SIG-M5 treated with dmso at 0.1 percent for 504 hours (cell line): Measurements from ENCODE around the gene HAP1.
"Not testable (repeated sequence)": the region's sequence is repeated elsewhere in the genome, so short reads cannot be mapped to it uniquely, and the experiment has no call there.

Experiments
- DNase-seq: peaks from one replicate; lab custom pipeline; 2025; ENCODE audit not compliant: unreplicated experiment; lab: John Stamatoyannopoulos, UW

Gene HAP1, protein sequence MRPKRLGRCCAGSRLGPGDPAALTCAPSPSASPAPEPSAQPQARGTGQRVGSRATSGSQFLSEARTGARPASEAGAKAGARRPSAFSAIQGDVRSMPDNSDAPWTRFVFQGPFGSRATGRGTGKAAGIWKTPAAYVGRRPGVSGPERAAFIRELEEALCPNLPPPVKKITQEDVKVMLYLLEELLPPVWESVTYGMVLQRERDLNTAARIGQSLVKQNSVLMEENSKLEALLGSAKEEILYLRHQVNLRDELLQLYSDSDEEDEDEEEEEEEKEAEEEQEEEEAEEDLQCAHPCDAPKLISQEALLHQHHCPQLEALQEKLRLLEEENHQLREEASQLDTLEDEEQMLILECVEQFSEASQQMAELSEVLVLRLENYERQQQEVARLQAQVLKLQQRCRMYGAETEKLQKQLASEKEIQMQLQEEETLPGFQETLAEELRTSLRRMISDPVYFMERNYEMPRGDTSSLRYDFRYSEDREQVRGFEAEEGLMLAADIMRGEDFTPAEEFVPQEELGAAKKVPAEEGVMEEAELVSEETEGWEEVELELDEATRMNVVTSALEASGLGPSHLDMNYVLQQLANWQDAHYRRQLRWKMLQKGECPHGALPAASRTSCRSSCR

DNA sequence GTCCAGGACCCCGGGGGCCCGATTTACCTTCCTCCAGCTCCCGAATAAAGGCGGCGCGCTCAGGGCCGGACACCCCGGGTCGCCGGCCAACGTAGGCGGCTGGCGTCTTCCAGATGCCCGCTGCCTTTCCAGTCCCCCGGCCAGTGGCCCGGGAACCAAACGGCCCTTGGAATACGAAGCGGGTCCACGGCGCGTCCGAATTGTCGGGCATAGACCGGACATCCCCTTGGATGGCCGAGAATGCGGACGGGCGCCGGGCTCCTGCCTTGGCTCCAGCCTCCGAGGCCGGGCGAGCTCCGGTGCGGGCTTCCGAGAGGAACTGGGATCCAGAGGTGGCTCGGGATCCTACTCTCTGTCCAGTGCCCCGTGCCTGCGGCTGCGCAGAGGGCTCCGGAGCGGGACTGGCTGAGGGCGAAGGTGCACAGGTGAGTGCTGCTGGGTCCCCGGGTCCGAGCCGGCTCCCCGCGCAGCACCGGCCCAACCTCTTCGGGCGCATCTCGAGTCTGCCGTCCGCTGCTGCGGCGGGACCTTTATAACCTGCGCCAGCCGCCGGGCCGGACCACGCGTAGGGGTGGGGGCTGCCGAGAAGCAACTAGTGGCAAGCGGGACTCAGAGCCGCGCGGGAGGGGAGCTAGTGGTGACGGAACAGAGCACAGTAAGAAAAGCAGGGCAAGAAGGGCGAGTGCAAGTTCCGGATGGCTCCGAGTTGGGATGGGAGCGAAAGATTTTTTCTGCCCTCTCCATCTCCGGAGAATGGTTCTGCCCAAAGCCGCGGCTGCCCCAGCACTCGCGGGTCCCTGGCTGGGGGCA lies at the start of gene HAP1:
Gene HAP1 (minus strand): TSS at position 505 of the 810 bp plus-strand sequence. CDS start 9 bp downstream, at position 496.
- DNase-seq, result no peak

DNA sequence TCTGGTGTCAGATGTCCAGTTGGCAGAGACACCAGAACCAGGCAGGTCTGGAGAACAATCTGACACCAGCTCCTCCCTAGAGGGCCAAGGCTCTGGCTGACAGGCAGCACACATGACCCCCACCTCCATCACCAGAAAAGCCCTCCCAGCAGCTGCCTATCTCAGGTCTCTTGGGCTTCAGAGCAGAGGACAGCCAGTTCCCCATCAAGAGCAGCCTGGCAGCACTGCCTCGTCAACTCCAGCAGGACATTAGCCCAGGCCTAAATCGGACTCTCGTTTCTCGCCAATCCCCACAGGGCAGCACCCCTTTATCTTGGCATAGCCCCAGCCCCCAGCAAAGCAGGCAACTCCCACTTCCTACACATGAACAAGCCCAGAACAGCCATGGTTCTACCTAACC lies 47.7 kb upstream of the HAP1 start:
- no peak for DNase-seq

DNA sequence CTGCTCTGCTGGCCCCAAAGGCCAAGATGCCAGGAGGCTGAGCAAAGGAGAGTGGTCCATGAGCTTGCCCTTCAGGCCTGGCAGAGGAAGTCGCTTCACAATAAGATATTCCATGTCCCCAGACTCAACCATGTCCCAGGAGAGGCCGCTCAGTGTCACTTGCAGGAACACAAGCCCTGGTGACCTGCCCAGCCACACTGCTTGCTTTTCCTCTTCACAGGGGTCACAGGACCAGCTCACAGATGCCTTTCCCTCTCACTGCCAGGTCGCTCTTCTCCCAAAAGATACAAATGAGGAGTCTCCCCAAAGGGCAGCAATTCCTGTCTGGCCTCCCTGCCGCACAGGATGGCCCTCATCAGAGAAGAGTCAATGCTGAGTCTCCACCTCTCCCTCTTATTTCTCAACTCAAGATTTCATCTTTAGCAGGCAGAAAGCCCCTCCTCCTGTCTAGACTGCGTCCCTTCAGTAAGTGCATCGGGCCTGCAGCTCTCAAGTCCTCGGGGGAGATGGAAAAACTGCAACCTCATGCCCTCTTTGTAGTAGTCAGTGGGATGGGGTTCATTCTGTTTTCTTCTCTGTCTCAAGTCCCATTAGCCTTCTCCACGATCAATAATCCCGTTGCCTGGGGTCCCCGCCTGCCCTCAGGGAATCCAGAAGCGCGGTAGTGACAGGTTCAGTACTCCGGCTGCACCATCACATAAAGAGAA lies 47.1 kb upstream of the HAP1 start:
- DNase-seq, result no peak

DNA sequence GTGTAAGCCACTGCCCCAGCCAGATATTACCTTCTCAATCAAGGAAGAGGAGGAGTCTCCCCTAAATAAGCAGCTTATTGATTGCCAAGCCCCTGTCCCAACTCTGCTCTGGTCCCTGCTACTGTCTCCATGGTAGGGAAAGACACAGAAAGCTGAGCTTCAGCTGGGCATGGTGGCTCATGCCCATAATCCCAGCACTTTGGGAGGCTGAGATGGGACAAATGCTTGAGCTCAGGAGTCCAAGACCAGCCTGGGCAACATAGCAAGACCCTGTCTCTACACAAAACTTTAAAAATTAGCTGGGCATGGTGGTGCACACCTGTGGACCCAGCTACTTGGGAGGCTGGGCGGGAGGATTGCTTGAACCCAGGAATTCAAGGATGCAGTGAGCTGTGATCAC lies 45.5 kb upstream of the HAP1 start:
- no peak for DNase-seq

- DNase-seq, result no peak
Observed at GRCh38 chr17:41777574-41778188, 43.2 kb upstream of the HAP1 start.

- DNase-seq, result no peak
Observed at GRCh38 chr17:41777157-41777573, 42.7 kb upstream of the HAP1 start.

DNA sequence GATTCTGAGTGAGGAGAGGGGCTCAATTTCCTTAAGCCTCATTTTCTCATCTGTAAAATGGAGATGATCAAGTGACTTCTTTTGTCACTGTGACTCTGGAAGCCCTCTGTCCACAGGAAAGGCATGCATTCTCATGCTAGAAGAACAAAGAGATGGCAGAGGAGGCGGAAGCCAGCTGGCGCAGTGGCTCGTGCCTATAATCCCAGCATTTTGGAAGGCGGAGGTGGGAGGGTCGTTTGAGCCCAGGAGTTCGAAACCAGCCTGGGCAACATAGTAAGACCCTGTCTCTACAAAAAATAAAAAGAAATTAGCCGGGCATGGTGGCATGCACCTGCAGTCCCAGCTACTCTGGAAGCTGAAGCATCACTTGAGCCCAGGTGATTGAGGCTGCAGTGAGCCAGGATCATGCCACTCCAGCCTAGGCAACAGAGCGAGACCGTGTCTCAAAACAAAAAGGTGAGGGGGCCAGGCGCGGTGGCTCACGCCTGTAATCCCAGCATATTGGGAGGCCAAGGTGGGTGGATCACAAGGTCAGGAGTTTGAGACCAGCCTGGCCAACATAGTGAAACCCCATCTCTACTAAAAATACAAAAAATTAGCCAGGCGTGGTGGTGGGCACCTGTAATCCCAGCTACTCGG lies 41.9 kb upstream of the HAP1 start:
- not testable (repeated sequence) for DNase-seq

DNA sequence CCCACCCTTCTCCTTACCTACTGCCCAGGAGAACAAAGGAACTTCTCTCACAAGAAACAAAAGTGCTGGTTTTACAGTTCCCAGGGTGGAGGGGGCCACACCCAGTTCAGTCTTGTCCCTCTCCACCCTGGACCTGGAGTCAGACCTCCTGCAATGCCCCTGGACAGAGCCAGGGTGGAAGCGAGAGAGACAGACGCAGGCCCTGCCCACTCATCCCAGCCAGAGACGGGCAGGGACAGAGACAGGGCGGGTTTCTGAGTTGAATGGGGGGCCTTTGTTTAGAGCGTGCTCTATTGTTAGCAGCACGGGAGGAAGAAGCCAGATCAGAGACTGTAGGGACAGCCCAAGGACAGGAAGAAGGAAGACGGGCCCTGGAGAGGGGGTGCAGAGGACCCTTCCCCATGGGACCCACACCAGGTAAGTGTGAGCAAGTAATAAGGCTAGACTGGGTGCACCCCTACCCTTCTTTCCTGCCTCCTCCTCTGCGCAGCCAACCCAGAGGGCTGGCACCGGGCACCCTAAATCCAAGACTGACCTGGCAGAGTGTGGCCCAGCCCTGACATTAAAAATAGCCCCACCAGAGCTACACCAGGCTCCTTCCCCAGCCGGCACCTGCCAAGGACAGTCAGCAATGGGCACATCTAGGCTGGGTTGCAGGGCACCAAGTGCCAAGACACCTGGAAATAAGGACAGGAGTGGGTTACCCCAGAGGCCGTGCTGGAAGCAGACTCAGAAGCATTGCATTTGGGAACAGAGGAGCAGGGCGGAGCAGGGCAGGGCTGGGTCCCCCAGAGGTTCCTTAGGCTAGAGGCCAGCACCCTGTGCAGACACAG lies 41.2 kb upstream of the HAP1 start:
- no peak for DNase-seq

GRCh38 chr17:41773731-41774193 lies 39.3 kb upstream of the HAP1 start:
- no peak for DNase-seq

DNA sequence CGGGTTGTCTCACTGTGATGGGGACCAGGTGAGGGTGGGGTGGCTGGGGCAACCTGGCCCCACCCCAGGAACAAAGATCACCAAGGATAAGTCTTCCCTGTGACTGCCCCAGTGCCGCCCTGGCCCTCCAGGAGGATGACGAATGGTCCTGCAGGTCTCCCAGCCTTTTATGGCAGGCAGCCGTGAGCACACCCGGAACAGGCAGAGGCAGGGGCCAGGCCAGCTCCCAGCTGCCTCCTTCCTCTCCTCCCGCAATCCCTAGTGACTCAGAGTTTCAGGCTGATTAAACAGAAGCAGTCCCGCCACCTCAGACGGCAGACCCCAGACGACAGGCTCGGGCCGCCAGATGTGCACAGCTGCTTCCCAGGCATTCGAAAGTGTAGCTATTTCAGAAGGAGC lies 38.7 kb upstream of the HAP1 start:
- peak; percentile 65 for DNase-seq

- DNase-seq, result no peak
Observed at GRCh38 chr17:41772586-41773189, 38.2 kb upstream of the HAP1 start.

DNA sequence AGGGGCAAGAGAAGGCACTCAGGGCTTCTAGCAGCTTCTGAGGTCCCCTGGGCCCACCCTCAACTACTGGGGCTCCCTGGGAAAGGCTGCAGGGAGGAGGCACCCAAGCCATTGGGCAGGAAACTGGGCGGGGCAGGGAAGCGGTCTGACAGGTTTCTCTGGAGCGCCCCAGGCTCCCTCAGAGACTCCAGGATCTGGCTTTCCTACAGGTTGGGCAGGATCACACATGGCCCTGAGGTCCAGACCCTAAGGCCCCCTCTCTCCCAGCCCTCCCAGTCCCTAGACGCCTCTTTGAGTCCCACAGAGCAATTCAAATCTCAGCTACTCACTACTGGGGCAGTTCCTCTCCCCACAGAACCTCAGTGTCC lies 37.8 kb upstream of the HAP1 start:
- peak; percentile 27 for DNase-seq

DNA sequence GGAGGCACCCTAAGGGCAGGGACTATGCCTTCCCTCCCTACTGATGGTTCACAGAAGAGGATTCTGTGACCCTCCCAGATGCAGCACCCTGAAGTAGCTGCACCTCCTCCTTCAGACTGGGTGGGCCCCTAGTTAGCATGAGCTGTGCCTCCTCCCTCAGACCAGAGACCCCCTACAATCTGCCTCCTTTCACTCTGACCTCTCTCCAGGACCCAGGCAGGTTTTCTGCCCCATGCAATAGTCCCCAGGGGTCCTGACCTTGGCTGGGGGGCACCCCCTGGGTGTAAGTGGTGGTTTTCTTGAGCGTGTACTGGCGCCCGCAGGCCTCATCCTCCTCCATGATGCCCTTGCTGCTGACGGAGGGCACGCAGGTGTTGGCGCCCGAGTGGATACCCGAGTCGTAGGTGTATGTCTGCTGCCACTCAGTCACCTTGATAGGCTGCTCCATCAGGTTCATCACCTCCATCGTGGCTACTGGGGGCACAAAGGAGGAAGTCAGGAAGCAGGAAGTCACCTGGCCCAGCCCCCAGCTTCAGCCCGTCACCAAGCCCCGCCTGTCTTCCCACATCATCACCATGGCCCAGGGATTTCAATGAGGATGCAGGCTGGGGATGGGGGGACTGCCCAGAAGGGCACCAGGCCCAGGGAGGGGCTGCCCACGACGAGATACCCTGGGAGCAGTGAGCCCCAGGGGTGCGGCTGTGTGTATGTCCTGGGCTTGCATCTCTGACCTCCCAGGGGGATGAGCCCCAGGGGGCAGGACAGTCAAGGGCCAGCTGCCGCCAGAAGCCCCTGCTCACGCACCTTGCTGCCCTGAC lies 37.2 kb upstream of the HAP1 start:
- no peak for DNase-seq

GRCh38 chr17:41769985-41770384 lies 35.5 kb upstream of the HAP1 start:
- DNase-seq, result no peak

GRCh38 chr17:41769346-41769862 lies 35.0 kb upstream of the HAP1 start:
- DNase-seq, result no peak

GRCh38 chr17:41768682-41769288 lies 34.3 kb upstream of the HAP1 start:
- no peak for DNase-seq

DNA sequence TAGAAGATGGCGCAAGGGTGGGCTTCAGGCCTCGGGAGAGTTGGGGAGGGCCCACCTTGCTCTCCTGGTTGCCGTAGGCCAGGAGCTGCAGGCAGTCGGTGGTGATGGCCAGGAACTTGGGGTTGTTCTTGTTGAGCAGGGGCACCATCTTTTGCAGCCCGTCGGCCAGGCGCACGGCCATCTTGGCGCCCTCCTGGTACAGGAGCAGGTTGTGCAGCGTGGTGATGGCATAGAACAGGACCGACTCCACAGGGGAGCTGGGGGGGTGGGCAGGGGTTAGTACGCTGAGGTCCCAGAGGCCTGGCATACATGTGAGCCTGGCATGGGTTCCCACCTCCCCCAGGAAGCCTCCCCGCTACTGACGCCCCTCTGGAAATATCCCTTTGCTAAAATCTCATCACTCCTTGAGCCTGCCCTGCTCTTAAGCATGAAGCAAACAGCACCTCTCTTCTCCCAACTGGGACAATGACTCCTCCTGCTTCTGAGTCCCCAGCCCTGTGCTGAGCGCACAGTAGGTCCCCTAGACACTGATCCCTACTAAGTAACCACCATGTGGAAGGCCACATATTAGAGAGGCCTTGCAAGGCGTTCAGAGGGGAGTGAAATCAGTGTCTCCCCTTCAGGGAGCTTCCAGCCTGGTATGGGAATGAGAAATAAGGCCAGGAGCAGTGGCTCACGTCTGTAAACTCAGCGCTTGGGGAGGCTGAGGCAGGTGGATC lies 33.0 kb upstream of the HAP1 start:
- no peak for DNase-seq
